H9 (cell line): ENCODE measurements around the gene KANSL3. TPM values are rescaled to one million over a fixed set of nuclear protein-coding genes. Genes with fewer than 3 reads are reported as not detected.

Experiments
- DNase-seq: peaks from one replicate; pipeline ENCODE4 v3.0.0-alpha.2; 2017
- H2AFZ ChIP-seq: one replicate; pipeline ENCODE4 v1.6.1; 2013; ENCODE audit warnings: mild to moderate bottlenecking, low read length, control low read depth, moderate library complexity
- H2AK5ac ChIP-seq: 2 replicates; pipeline ENCODE4 v1.6.1; 2013; ENCODE audit warnings: low read length, control low read depth, mixed read lengths; ENCODE audit not compliant: insufficient read length
- H2BK120ac ChIP-seq: one replicate; pipeline ENCODE4 v1.6.1; 2013; ENCODE audit warnings: low read depth, mild to moderate bottlenecking, low read length, control low read depth, inconsistent platforms; ENCODE audit not compliant: poor library complexity, severe bottlenecking
- H2BK12ac ChIP-seq: 2 replicates; pipeline ENCODE4 v1.6.1; 2013; ENCODE audit warnings: low read length, control low read depth, mixed read lengths, low read depth; ENCODE audit not compliant: insufficient read length
- H2BK15ac ChIP-seq: 2 replicates; pipeline ENCODE4 v1.6.1; 2013; ENCODE audit warnings: low read depth, low read length, control low read depth
- H2BK20ac ChIP-seq: one replicate; pipeline ENCODE4 v1.6.1; 2013; ENCODE audit warnings: low read depth, mild to moderate bottlenecking, low read length, control low read depth, inconsistent platforms; ENCODE audit not compliant: poor library complexity, severe bottlenecking
- H2BK5ac ChIP-seq: 2 replicates; pipeline ENCODE4 v1.6.1; 2013; ENCODE audit warnings: low read length, control low read depth, mixed read lengths; ENCODE audit not compliant: insufficient read length
- H3K14ac ChIP-seq: 2 replicates; pipeline ENCODE4 v1.6.1; 2013; ENCODE audit warnings: low read length, control low read depth; ENCODE audit not compliant: insufficient read depth
- H3K18ac ChIP-seq: 2 replicates; pipeline ENCODE4 v1.6.1; 2013; ENCODE audit warnings: low read depth, mild to moderate bottlenecking, mixed read lengths, low read length, control low read depth; ENCODE audit not compliant: insufficient read length
- H3K23ac ChIP-seq: 2 replicates; pipeline ENCODE4 v1.6.1; 2013; ENCODE audit warnings: low read length, control low read depth, mixed read lengths, low read depth; ENCODE audit not compliant: insufficient read length
- H3K23me2 ChIP-seq: 2 replicates; pipeline ENCODE4 v1.6.1; 2013; ENCODE audit warnings: low read depth, mild to moderate bottlenecking, mixed read lengths, low read length, control low read depth; ENCODE audit not compliant: insufficient read length, poor library complexity, severe bottlenecking
- H3K27ac ChIP-seq: 2 replicates; pipeline ENCODE4 v1.5.1; 2013; ENCODE audit warnings: low read length, control low read depth, mixed read lengths, low read depth; ENCODE audit not compliant: insufficient read length
- H3K27me3 ChIP-seq: 2 replicates; pipeline ENCODE4 v1.6.1; 2013; ENCODE audit warnings: low read length, control low read depth, inconsistent platforms; ENCODE audit not compliant: insufficient read depth
- H3K4ac ChIP-seq: 2 replicates; pipeline ENCODE4 v1.6.1; 2013; ENCODE audit warnings: low read depth, mild to moderate bottlenecking, control low read depth, inconsistent platforms, low read length, moderate library complexity
- H3K4me1 ChIP-seq: 2 replicates; pipeline ENCODE4 v1.6.1; 2013; ENCODE audit warnings: low read length, control low read depth, inconsistent platforms; ENCODE audit not compliant: insufficient read depth
- H3K4me2 ChIP-seq: 2 replicates; pipeline ENCODE4 v1.6.1; 2013; ENCODE audit warnings: low read length, control low read depth, mixed read lengths; ENCODE audit not compliant: insufficient read length, insufficient read depth
- H3K56ac ChIP-seq: 2 replicates; pipeline ENCODE4 v1.6.1; 2013; ENCODE audit warnings: low read depth, mild to moderate bottlenecking, mixed read lengths, low read length, control low read depth; ENCODE audit not compliant: insufficient read length
- H3K79me1 ChIP-seq: 2 replicates; pipeline ENCODE4 v1.6.1; 2013; ENCODE audit warnings: low read depth, mild to moderate bottlenecking, moderate library complexity, low read length, control low read depth, inconsistent platforms; ENCODE audit not compliant: insufficient read depth, poor library complexity, severe bottlenecking
- H3K79me2 ChIP-seq: 2 replicates; pipeline ENCODE4 v1.6.1; 2013; ENCODE audit warnings: low read length, control low read depth, inconsistent platforms; ENCODE audit not compliant: insufficient read depth
- H3K9ac ChIP-seq: 2 replicates; pipeline ENCODE4 v1.6.1; 2013; ENCODE audit warnings: low read length, control low read depth, mixed read lengths; ENCODE audit not compliant: insufficient read length; ENCODE audit errors: extremely low read depth
- H3K9me3 ChIP-seq: one replicate; pipeline ENCODE4 v1.6.1; 2013; ENCODE audit warnings: low read depth, low read length, inconsistent platforms; ENCODE audit not compliant: control insufficient read depth
- H3T11ph ChIP-seq: one replicate; pipeline ENCODE4 v1.6.1; 2013; ENCODE audit warnings: mild to moderate bottlenecking, low read length, control low read depth, inconsistent platforms
- H4K20me1 ChIP-seq: one replicate; pipeline ENCODE4 v1.6.1; 2013; ENCODE audit not compliant: control insufficient read depth, insufficient read length, insufficient read depth
- H4K5ac ChIP-seq: 2 replicates; pipeline ENCODE4 v1.6.1; 2013; ENCODE audit warnings: low read depth, mild to moderate bottlenecking, mixed read lengths, low read length, control low read depth; ENCODE audit not compliant: insufficient read length
- H4K8ac ChIP-seq: replicated peaks from 2 replicates; pipeline ENCODE4 v1.6.1; 2013; ENCODE audit warnings: low read length, control low read depth, mixed read lengths, low read depth; ENCODE audit not compliant: insufficient read length
- H4K91ac ChIP-seq: 2 replicates; pipeline ENCODE4 v1.6.1; 2013; ENCODE audit warnings: low read depth, mild to moderate bottlenecking, moderate library complexity, mixed read lengths, low read length, control low read depth; ENCODE audit not compliant: insufficient read length
- H3K27ac Mint-ChIP-seq, 3 experiments: 2 replicates in 2 of 3; 3 replicates in 1 of 3; pipeline ENCODE4 v1.8.0; 2020 to 2021; ENCODE audit warnings: mixed read lengths in 3 of 3, mild to moderate bottlenecking in 1 of 3, moderate library complexity in 1 of 3
- H3K27me3 Mint-ChIP-seq: 2 replicates; pipeline ENCODE4 v1.8.0; 2021; ENCODE audit warnings: low read depth, mild to moderate bottlenecking, moderate library complexity, mixed read lengths
- H3K36me3 Mint-ChIP-seq, 3 experiments: 2 replicates in 2 of 3; 3 replicates in 1 of 3; pipeline ENCODE4 v1.8.0; 2020 to 2021; ENCODE audit warnings: low read depth in 3 of 3, mixed read lengths in 3 of 3; ENCODE audit not compliant: insufficient read depth in 1 of 3
- H3K4me1 Mint-ChIP-seq, 2 experiments: 2 replicates each; pipeline ENCODE4 v1.8.0; 2020; ENCODE audit warnings: mixed read lengths in 2 of 2
- H3K4me3 Mint-ChIP-seq, 2 experiments: 2 replicates in 1 of 2; 3 replicates in 1 of 2; pipeline ENCODE4 v1.8.0; 2020 to 2021; ENCODE audit warnings: mild to moderate bottlenecking in 2 of 2, mixed read lengths in 2 of 2, moderate library complexity in 1 of 2
- H3K9me3 Mint-ChIP-seq, 2 experiments: 2 replicates in 1 of 2; 3 replicates in 1 of 2; pipeline ENCODE4 v1.8.0; 2020; ENCODE audit warnings: mild to moderate bottlenecking in 2 of 2, mixed read lengths in 2 of 2, moderate library complexity in 1 of 2
- WGBS: extraction: QIAGEN DNeasy Blood & Tissue Kit; methylation state at CpG from one replicate; pipeline ENCODE4 v1.1.7; 2013; ENCODE audit warnings: missing lambda C conversion rate, low lambda C conversion rate, mixed read lengths; ENCODE audit not compliant: insufficient read length; ENCODE audit errors: extremely low coverage; 5-methylcytosine and 5-hydroxymethylcytosine counted together
- total RNA-seq: library from RNA; stranded (reverse); gene quantifications from 2 replicates; pipeline ENCODE4 v1.2.1, GENCODE V29; 2021
- TF ChIP-seq, protein P1 (sequence below): fragments of 200-600 bp; sonication (generic); conservative IDR thresholded peaks from 3 replicates; pipeline ENCODE4 v1.8.0; 2021; ENCODE audit warnings: antibody characterized with exemption, mild to moderate bottlenecking

KANSL3 gene
- total RNA-seq, 1 experiment from 2014 or later: 35.7 TPM

DNA sequence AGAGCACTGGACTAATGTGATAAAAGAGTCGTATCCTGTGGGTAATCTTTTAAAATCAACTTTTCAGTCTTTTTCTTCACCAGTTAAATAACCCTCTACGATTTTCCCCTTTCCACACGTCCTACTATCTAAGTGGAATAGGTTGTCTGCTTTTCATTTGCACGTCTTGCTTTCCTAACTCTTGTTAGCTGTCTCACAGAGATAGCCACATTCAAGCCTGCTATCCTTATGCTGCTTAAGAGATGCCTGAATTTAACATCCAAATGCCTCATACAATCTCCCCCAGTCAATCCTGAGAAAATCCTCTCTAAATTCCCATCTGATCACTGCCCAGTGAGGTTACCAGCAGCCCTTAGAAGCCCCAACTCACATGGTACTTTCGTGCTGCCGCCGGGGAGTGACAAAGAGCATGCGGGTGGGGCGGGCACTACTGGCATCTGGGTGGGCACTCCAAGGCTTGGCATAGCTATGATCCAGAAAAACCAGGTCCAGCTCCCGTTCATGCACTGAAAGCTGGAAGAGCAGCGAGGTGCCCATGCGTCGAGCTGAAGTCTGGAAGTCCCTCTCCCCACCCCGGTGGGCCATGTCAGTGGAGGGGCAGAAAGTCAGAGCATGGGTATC is 1.5 kb downstream of the KANSL3 start:
- H4K20me1 ChIP-seq: no peaks in the 10 kb centered on the region
- H2BK20ac ChIP-seq: no peak overlapping the region
- no peak overlapping the region for H3K27ac Mint-ChIP-seq
- H3K27me3 ChIP-seq: no peaks in the 10 kb centered on the region
- no peak overlapping the region for H2BK5ac ChIP-seq
- no peak overlapping the region for H4K8ac ChIP-seq
- TF ChIP-seq, protein P1, sequence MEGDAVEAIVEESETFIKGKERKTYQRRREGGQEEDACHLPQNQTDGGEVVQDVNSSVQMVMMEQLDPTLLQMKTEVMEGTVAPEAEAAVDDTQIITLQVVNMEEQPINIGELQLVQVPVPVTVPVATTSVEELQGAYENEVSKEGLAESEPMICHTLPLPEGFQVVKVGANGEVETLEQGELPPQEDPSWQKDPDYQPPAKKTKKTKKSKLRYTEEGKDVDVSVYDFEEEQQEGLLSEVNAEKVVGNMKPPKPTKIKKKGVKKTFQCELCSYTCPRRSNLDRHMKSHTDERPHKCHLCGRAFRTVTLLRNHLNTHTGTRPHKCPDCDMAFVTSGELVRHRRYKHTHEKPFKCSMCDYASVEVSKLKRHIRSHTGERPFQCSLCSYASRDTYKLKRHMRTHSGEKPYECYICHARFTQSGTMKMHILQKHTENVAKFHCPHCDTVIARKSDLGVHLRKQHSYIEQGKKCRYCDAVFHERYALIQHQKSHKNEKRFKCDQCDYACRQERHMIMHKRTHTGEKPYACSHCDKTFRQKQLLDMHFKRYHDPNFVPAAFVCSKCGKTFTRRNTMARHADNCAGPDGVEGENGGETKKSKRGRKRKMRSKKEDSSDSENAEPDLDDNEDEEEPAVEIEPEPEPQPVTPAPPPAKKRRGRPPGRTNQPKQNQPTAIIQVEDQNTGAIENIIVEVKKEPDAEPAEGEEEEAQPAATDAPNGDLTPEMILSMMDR: no peak
- H3K18ac ChIP-seq: no peak overlapping the region
- peaks cover 4% of the 10 kb centered on the region for H3K79me1 ChIP-seq
- H3K9me3 ChIP-seq: no peaks in the 10 kb centered on the region
- WGBS: no CpG with 5 or more reads among the region's 14 CpGs
- H3K23me2 ChIP-seq: peaks cover 7% of the 10 kb centered on the region
- no peak overlapping the region for H4K91ac ChIP-seq
- H3K27me3 Mint-ChIP-seq: peaks cover 5% of the 10 kb centered on the region
- H3K36me3 Mint-ChIP-seq: peaks cover 0 to 32% (median 19%) of the 10 kb centered on the region in 3 experiments; a peak in 6 of 7 replicates
- H2BK15ac ChIP-seq: no peak overlapping the region
- H2BK120ac ChIP-seq: no peak overlapping the region
- H3K9ac ChIP-seq: no peak overlapping the region
- H3K23ac ChIP-seq: no peak overlapping the region
- no peak overlapping the region for H3K4ac ChIP-seq
- no peaks in the 10 kb centered on the region for H3K9me3 Mint-ChIP-seq
- no peaks in the 10 kb centered on the region; the same call in 1 of the 2 replicates for H3K79me2 ChIP-seq
- no peak overlapping the region for H2AFZ ChIP-seq
- peak overlapping the region; percentile 88 to 94 for H3K4me3 Mint-ChIP-seq
- H3K14ac ChIP-seq: no peak overlapping the region
- H3K56ac ChIP-seq: no peak overlapping the region
- no peaks in the 10 kb centered on the region for H3K4me1 ChIP-seq
- H3K4me2 ChIP-seq: peak overlapping the region; percentile 80
- no peak overlapping the region for H2AK5ac ChIP-seq
- no peak overlapping the region for H3T11ph ChIP-seq
- no peak overlapping the region for H2BK12ac ChIP-seq
- H3K27ac ChIP-seq: no peak overlapping the region
- no peak for DNase-seq
- peaks cover 10% of the 10 kb centered on the region in 2 experiments for H3K4me1 Mint-ChIP-seq
- no peak overlapping the region for H4K5ac ChIP-seq
